Testis (tissue), 2 donors: Measurements from ENCODE around the gene ARF1.

Experiments
- POLR2A ChIP-seq: fragments of 450-650 bp; IDR thresholded peaks from one replicate; pipeline ENCODE4 v1.6.1; 2017; ENCODE audit warnings: antibody characterized with exemption, mild to moderate bottlenecking, moderate library complexity
- TF ChIP-seq, protein P1 (sequence below), 3 experiments: fragments of 450-650 bp in 2 of 3; fragments of 200-600 bp in 1 of 3; sonication (generic) in 1 of 3; IDR thresholded peaks; one replicate each; pipeline ENCODE4 v1.5.1; 2016 to 2019; ENCODE audit warnings: antibody characterized with exemption in 3 of 3, mild to moderate bottlenecking in 2 of 3, moderate library complexity in 1 of 3

DNA sequence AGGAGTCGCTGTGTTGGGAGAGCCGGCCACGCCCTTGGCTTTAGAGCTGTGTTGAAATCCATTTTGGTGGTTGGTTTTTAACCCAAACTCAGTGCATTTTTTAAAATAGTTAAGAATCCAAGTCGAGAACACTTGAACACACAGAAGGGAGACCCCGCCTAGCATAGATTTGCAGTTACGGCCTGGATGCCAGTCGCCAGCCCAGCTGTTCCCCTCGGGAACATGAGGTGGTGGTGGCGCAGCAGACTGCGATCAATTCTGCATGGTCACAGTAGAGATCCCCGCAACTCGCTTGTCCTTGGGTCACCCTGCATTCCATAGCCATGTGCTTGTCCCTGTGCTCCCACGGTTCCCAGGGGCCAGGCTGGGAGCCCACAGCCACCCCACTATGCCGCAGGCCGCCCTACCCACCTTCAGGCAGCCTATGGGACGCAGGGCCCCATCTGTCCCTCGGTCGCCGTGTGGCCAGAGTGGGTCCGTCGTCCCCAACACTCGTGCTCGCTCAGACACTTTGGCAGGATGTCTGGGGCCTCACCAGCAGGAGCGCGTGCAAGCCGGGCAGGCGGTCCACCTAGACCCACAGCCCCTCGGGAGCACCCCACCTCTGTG lies 15.9 kb downstream of the ARF1 start:
- no peak for TF ChIP-seq POLR2A
- TF ChIP-seq, protein P1, sequence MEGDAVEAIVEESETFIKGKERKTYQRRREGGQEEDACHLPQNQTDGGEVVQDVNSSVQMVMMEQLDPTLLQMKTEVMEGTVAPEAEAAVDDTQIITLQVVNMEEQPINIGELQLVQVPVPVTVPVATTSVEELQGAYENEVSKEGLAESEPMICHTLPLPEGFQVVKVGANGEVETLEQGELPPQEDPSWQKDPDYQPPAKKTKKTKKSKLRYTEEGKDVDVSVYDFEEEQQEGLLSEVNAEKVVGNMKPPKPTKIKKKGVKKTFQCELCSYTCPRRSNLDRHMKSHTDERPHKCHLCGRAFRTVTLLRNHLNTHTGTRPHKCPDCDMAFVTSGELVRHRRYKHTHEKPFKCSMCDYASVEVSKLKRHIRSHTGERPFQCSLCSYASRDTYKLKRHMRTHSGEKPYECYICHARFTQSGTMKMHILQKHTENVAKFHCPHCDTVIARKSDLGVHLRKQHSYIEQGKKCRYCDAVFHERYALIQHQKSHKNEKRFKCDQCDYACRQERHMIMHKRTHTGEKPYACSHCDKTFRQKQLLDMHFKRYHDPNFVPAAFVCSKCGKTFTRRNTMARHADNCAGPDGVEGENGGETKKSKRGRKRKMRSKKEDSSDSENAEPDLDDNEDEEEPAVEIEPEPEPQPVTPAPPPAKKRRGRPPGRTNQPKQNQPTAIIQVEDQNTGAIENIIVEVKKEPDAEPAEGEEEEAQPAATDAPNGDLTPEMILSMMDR (IDR thresholded peaks at IDR 0.05): no peak
